Liver (tissue), 9 donors: ENCODE results near the gene PRKCSH. TPM values are rescaled to one million over a fixed set of nuclear protein-coding genes. Genes with fewer than 3 reads are reported as not detected.

Experiments
- DNase-seq: peaks from one replicate; pipeline ENCODE4 v3.0.0-alpha.2; 2017; ENCODE audit warnings: low spot score
- H3K27ac ChIP-seq, 2 donors: one replicate each; pipeline ENCODE4 v1.7.0; 2013; ENCODE audit warnings: inconsistent platforms in 2 of 2, low read length in 2 of 2, control low read depth in 1 of 2, low read depth in 1 of 2, mild to moderate bottlenecking in 1 of 2
- H3K27me3 ChIP-seq, 4 donors: one replicate each; pipeline versions ENCODE4 v1.6.1 to v1.7.0; 2013; ENCODE audit warnings: low read length in 3 of 4, inconsistent platforms in 1 of 4, mild to moderate bottlenecking in 1 of 4, moderate library complexity in 1 of 4; ENCODE audit not compliant: control insufficient read depth in 4 of 4, insufficient read depth in 4 of 4
- H3K36me3 ChIP-seq, 4 donors: one replicate each; pipeline versions ENCODE4 v1.6.1 to v1.7.0; 2013; ENCODE audit warnings: low read length in 3 of 4, mild to moderate bottlenecking in 3 of 4, low read depth in 1 of 4, moderate library complexity in 1 of 4; ENCODE audit not compliant: control insufficient read depth in 4 of 4, insufficient read depth in 3 of 4
- H3K4me1 ChIP-seq, 4 donors: one replicate each; pipeline versions ENCODE4 v1.6.1 to v1.7.0; 2013; ENCODE audit warnings: low read length in 3 of 4, mild to moderate bottlenecking in 3 of 4, moderate library complexity in 1 of 4; ENCODE audit not compliant: control insufficient read depth in 4 of 4, insufficient read depth in 4 of 4
- H3K4me3 ChIP-seq, 3 donors: one replicate each; pipeline versions ENCODE4 v1.6.1 to v1.7.0; 2013; ENCODE audit warnings: low read length in 3 of 3, control low read depth in 1 of 3, low read depth in 1 of 3, mild to moderate bottlenecking in 1 of 3
- H3K9ac ChIP-seq, 2 donors: one replicate each; pipeline ENCODE4 v1.7.0; 2013; ENCODE audit warnings: low read length in 2 of 2, mild to moderate bottlenecking in 2 of 2, moderate library complexity in 2 of 2, control low read depth in 1 of 2, low read depth in 1 of 2
- H3K9me3 ChIP-seq, 4 donors: one replicate each; pipeline versions ENCODE4 v1.6.1 to v1.7.0; 2013; ENCODE audit warnings: low read length in 3 of 4; ENCODE audit not compliant: control insufficient read depth in 4 of 4
- EGR1 ChIP-seq, 2 donors: IDR thresholded peaks; 2 replicates each; pipeline ENCODE4 v1.6.1; 2016 to 2018; ENCODE audit warnings: antibody characterized with exemption in 2 of 2, low read depth in 2 of 2
- FOXA1 ChIP-seq: IDR thresholded peaks from 2 replicates; pipeline ENCODE4 v1.6.1; 2016; ENCODE audit warnings: antibody characterized with exemption
- FOXA2 ChIP-seq: IDR thresholded peaks from 2 replicates; pipeline ENCODE4 v1.6.1; 2016; ENCODE audit warnings: antibody characterized with exemption
- GABPA ChIP-seq, 2 donors: IDR thresholded peaks in 1 of 2; conservative IDR thresholded peaks in 1 of 2; 2 replicates each; pipeline ENCODE4 v1.6.1; 2016; ENCODE audit warnings: antibody characterized with exemption in 2 of 2, mild to moderate bottlenecking in 1 of 2, moderate library complexity in 1 of 2
- HNF4A ChIP-seq, 2 donors: conservative IDR thresholded peaks; 2 replicates each; pipeline ENCODE4 v1.6.1; 2016; ENCODE audit warnings: antibody characterized with exemption in 2 of 2, mild to moderate bottlenecking in 2 of 2
- HNF4G ChIP-seq: IDR thresholded peaks from 2 replicates; pipeline ENCODE4 v1.6.1; 2016; ENCODE audit warnings: antibody characterized with exemption
- JUND ChIP-seq, 2 donors: IDR thresholded peaks; 2 replicates each; pipeline ENCODE4 v1.6.1; 2016; ENCODE audit warnings: antibody characterized with exemption in 2 of 2
- NR2F2 ChIP-seq: IDR thresholded peaks from 2 replicates; pipeline ENCODE4 v1.6.1; 2016; ENCODE audit warnings: antibody characterized with exemption
- RAD21 ChIP-seq, 2 donors: IDR thresholded peaks; 2 replicates each; pipeline ENCODE4 v1.6.1; 2016; ENCODE audit warnings: antibody characterized with exemption in 2 of 2, mild to moderate bottlenecking in 2 of 2
- REST ChIP-seq: IDR thresholded peaks from 2 replicates; pipeline ENCODE4 v1.6.1; 2016; ENCODE audit warnings: antibody characterized with exemption, mild to moderate bottlenecking
- RXRA ChIP-seq, 2 donors: IDR thresholded peaks; 2 replicates each; pipeline ENCODE4 v1.6.1; 2017 to 2018; ENCODE audit warnings: antibody characterized with exemption in 2 of 2, mild to moderate bottlenecking in 1 of 2
- SP1 ChIP-seq: IDR thresholded peaks from 2 replicates; pipeline ENCODE4 v1.6.1; 2018; ENCODE audit warnings: antibody characterized with exemption, mild to moderate bottlenecking
- TAF1 ChIP-seq: conservative IDR thresholded peaks from 2 replicates; pipeline ENCODE4 v1.6.1; 2016; ENCODE audit warnings: antibody characterized with exemption, mild to moderate bottlenecking
- YY1 ChIP-seq: IDR thresholded peaks from 2 replicates; pipeline ENCODE4 v1.6.1; 2016; ENCODE audit warnings: antibody characterized with exemption, mild to moderate bottlenecking
- ZBTB33 ChIP-seq: IDR thresholded peaks from 2 replicates; pipeline ENCODE4 v1.6.1; 2016; ENCODE audit warnings: antibody characterized with exemption
- WGBS: extraction: QIAGEN DNeasy Blood & Tissue Kit; methylation state at CpG from one replicate; pipeline ENCODE4 v1.1.7; 2013; 5-methylcytosine and 5-hydroxymethylcytosine counted together
- polyA plus RNA-seq, 2 donors: library from polyadenylated mRNA; stranded (reverse) in 1 of 2; unstranded in 1 of 2; fragments of 200-250 nt in 1 of 2; fragments of >200 nt in 1 of 2; fragmentation: Nextera tagmentation in 1 of 2; extraction: Ambion mirVana in 1 of 2; gene quantifications; one replicate each; pipeline versions ENCODE4 v1.2.1 to v1.2.3, GENCODE V29; 2013 to 2015
- total RNA-seq, 2 donors: library from RNA; depleted of rRNA; stranded (reverse); fragments of >200 nt; gene quantifications; one replicate each; pipeline ENCODE4 v1.2.3, GENCODE V29; 2014
- TF ChIP-seq, protein P1 (sequence below): fragments of 150-350 bp; IDR thresholded peaks from 2 replicates; pipeline ENCODE4 v1.5.1; 2017; ENCODE audit warnings: improper control_type of control experiment, low read depth, low read length; ENCODE audit not compliant: missing input control
- TF ChIP-seq, protein P2 (sequence below): IDR thresholded peaks from 2 replicates; pipeline ENCODE4 v1.6.1; 2016; ENCODE audit warnings: antibody characterized with exemption
- TF ChIP-seq, protein P3 (sequence below): IDR thresholded peaks from 2 replicates; pipeline ENCODE4 v1.6.1; 2016; ENCODE audit warnings: antibody characterized with exemption
- donor health status: healthy.
- donor health status: healthy.
- donor health status: healthy.
- donor health status: healthy.
- donor health status: healthy.

PRKCSH gene
- total and polyA plus RNA-seq, 4 donors, result 42.9 to 165 (median 78.3) TPM

DNA sequence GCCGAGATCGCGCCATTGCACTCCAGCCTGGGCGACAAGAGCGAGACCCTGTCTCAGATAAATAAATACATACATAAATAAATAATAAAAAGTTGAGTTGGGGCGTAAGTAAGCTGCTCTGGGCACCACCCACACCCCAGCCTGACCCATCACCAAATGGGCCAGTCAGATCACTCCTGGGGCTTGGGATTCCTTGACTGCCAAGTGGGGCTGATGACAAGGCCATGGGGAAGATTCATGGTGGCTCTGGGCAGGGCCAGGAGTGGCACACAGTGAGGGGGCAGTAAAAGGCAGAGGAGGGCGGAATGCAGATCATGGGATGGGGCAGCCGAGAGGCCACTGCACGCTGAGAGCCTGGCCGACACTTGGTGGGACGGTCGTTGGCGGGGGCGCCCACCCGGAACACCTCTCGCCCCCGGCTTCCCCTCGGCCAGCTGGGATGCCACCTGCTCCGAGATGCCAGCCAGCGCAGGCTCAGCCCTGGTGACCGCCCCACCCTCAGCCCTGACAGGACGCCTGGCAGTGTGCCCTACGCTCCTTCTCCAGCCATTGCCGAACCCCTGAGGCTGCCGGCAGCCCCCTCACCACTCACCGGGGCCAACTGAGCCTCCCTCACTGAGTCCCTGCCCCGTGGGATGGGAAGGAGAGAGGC is 59.3 kb downstream of the PRKCSH start:
- no peaks in the 10 kb centered on the region for H3K27me3 ChIP-seq
- no peak overlapping the region for H3K9ac ChIP-seq
- no peaks in the 10 kb centered on the region for H3K9me3 ChIP-seq
- no peak for DNase-seq
- H3K4me3 ChIP-seq, result no peak overlapping the region
- peaks cover 0 to 12% (median 4%) of the 10 kb centered on the region in 4 donors for H3K36me3 ChIP-seq
- H3K4me1 ChIP-seq, result peaks cover 0 to 23% (median 13%) of the 10 kb centered on the region in 4 donors
- H3K27ac ChIP-seq, result no peak overlapping the region
- WGBS, result 97% methylated on average over 27 of the region's 27 CpGs
- no peak for TF ChIP-seq EGR1 (IDR thresholded peaks at IDR 0.05; ENCODE audit: low read depth in 2 of 2)
- TF ChIP-seq, protein P1, sequence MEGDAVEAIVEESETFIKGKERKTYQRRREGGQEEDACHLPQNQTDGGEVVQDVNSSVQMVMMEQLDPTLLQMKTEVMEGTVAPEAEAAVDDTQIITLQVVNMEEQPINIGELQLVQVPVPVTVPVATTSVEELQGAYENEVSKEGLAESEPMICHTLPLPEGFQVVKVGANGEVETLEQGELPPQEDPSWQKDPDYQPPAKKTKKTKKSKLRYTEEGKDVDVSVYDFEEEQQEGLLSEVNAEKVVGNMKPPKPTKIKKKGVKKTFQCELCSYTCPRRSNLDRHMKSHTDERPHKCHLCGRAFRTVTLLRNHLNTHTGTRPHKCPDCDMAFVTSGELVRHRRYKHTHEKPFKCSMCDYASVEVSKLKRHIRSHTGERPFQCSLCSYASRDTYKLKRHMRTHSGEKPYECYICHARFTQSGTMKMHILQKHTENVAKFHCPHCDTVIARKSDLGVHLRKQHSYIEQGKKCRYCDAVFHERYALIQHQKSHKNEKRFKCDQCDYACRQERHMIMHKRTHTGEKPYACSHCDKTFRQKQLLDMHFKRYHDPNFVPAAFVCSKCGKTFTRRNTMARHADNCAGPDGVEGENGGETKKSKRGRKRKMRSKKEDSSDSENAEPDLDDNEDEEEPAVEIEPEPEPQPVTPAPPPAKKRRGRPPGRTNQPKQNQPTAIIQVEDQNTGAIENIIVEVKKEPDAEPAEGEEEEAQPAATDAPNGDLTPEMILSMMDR, result no peak
- no peak for TF ChIP-seq NR2F2
- TF ChIP-seq FOXA1, result no peak
- no peak for TF ChIP-seq HNF4A (conservative IDR thresholded peaks at IDR 0.05)
- TF ChIP-seq, protein P2, sequence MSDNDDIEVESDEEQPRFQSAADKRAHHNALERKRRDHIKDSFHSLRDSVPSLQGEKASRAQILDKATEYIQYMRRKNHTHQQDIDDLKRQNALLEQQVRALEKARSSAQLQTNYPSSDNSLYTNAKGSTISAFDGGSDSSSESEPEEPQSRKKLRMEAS, result no peak
- no peak for TF ChIP-seq JUND (IDR thresholded peaks at IDR 0.05)
- no peak for TF ChIP-seq HNF4G
- no peak for TF ChIP-seq GABPA (IDR thresholded peaks at IDR 0.05 in 1 of 2, conservative IDR thresholded peaks at IDR 0.05 in 1 of 2)
- no peak for TF ChIP-seq ZBTB33
- TF ChIP-seq TAF1, result no peak
- no peak for TF ChIP-seq YY1

GRCh38 chr19:11495481-11495880 is 60.0 kb downstream of the PRKCSH start:
- Histone ChIP-seq H3K4me3 (no peak overlapping the region), H3K9ac (no peak overlapping the region), H3K9me3 (no peaks in the 10 kb centered on the region), H3K4me1 (peaks cover 0 to 18% (median 9%) of the 10 kb centered on the region in 4 donors), H3K27ac (no peak overlapping the region), H3K27me3 (no peaks in the 10 kb centered on the region), H3K36me3 (peaks cover 0 to 12% (median 4%) of the 10 kb centered on the region in 4 donors)
- DNase-seq, result no peak
- 82% methylated on average over 10 of the region's 10 CpGs for WGBS
- TF ChIP-seq NR2F2, result no peak
- TF ChIP-seq TAF1, result no peak
- TF ChIP-seq RXRA (IDR thresholded peaks at IDR 0.05), result no peak
- TF ChIP-seq, protein P3, sequence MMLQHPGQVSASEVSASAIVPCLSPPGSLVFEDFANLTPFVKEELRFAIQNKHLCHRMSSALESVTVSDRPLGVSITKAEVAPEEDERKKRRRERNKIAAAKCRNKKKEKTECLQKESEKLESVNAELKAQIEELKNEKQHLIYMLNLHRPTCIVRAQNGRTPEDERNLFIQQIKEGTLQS, result no peak
- no peak for TF ChIP-seq JUND (IDR thresholded peaks at IDR 0.05)
- TF ChIP-seq FOXA2, result no peak
- no peak for TF ChIP-seq ZBTB33
- no peak for TF ChIP-seq EGR1 (IDR thresholded peaks at IDR 0.05; ENCODE audit: low read depth in 2 of 2)
- TF ChIP-seq, protein P2, result no peak
- TF ChIP-seq HNF4A (conservative IDR thresholded peaks at IDR 0.05), result no peak
- TF ChIP-seq SP1, result no peak
- TF ChIP-seq RAD21 (IDR thresholded peaks at IDR 0.05), result no peak
- TF ChIP-seq YY1, result no peak
- TF ChIP-seq, protein P1, result no peak
- TF ChIP-seq HNF4G, result no peak
- no peak for TF ChIP-seq REST
- no peak for TF ChIP-seq FOXA1
